NT2/D1 (cell line): ENCODE results near the gene CXCL12.

Experiments
- SUZ12 ChIP-seq: IDR thresholded peaks from 2 replicates; pipeline ENCODE4 v1.6.1; 2011; ENCODE audit not compliant: insufficient read length, insufficient read depth; ENCODE audit errors: extremely low read depth
- YY1 ChIP-seq: IDR thresholded peaks from 2 replicates; pipeline ENCODE4 v1.6.1; 2011; ENCODE audit not compliant: insufficient read length, insufficient read depth
- ZNF274 ChIP-seq: IDR thresholded peaks from 2 replicates; pipeline ENCODE4 v1.6.1; 2011; ENCODE audit warnings: mild to moderate bottlenecking, low read depth, low read length

DNA sequence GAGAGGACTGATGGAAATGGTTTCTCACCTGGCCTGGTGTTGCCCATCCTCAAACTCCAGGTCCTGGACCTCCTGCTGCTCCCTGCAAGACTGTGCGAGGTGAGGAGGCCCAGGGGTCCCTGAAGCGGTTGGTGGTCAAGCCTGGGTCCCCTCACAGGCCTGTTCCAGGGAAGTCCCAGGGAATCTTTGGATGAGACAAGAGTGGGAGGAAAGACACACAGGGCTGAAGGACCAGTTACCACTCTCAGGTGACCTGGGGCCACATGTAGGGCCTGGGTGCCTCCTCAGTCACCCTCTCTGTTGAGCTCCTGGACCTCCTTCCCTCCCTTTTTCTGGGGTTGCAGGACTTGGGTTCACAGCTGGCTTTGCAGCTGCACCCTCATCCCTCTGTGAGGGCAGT lies 42.6 kb upstream of the CXCL12 start:
- TF ChIP-seq ZNF274 (no peak), YY1 (no peak), SUZ12 (no peak)
